Transverse colon (tissue), 4 donors: Measurements from ENCODE around the gene PAQR5. TPM values are rescaled to one million over a fixed set of nuclear protein-coding genes. Genes with fewer than 3 reads are reported as not detected.

Source experiments
- DNase-seq: peaks from one replicate; pipeline ENCODE4 v3.0.0-alpha.2; 2019
- H3K27ac ChIP-seq, 4 donors: fragments of 200-600 bp; sonication (generic); 2 replicates each; pipeline ENCODE4 v1.5.1; 2016 to 2018; ENCODE audit warnings: inconsistent platforms in 4 of 4
- H3K27me3 ChIP-seq: fragments of 200-600 bp; sonication (generic); 2 replicates; pipeline ENCODE4 v1.5.1; 2017; ENCODE audit warnings: inconsistent platforms
- H3K36me3 ChIP-seq, 4 donors: fragments of 200-600 bp; sonication (generic); 2 replicates each; pipeline ENCODE4 v1.5.1; 2017 to 2019; ENCODE audit warnings: inconsistent platforms in 4 of 4
- H3K4me1 ChIP-seq, 4 donors: fragments of 200-600 bp; sonication (generic); 2 replicates each; pipeline ENCODE4 v1.5.1; 2017 to 2020; ENCODE audit warnings: inconsistent platforms in 4 of 4
- H3K4me3 ChIP-seq, 4 donors: fragments of 200-600 bp; sonication (generic); 1 replicate in 1 of 4; 2 replicates in 3 of 4; pipeline versions ENCODE4 v1.5.1 to v1.6.1; 2017 to 2019; ENCODE audit warnings: inconsistent platforms in 4 of 4
- H3K9me3 ChIP-seq, 2 donors: fragments of 200-600 bp; sonication (generic); 2 replicates each; pipeline ENCODE4 v1.5.1; 2017 to 2019; ENCODE audit warnings: inconsistent platforms in 2 of 2
- EP300 ChIP-seq: sonication (generic); formaldehyde crosslinking; IDR thresholded peaks from one replicate; pipeline ENCODE4 v1.6.1; 2017; ENCODE audit warnings: antibody characterized with exemption, low read depth
- POLR2A ChIP-seq: fragments of 450-650 bp; IDR thresholded peaks from one replicate; pipeline ENCODE4 v1.6.1; 2016; ENCODE audit warnings: antibody characterized with exemption, mild to moderate bottlenecking, moderate library complexity
- POLR2AphosphoS5 ChIP-seq, 3 donors: sonication (generic); formaldehyde crosslinking; IDR thresholded peaks; one replicate each; pipeline ENCODE4 v1.6.1; 2016; ENCODE audit warnings: antibody characterized with exemption in 3 of 3
- WGBS, 2 donors: methylation state at CpG; one replicate each; pipeline ENCODE4 v1.1.5; 2018; ENCODE audit warnings: low coverage in 1 of 2; 5-methylcytosine and 5-hydroxymethylcytosine counted together
- in situ Hi-C, 4 donors: fragments of 200-750 bp; cut with MboI; loops; one replicate each; pipeline versions ENCODE4 v1.15.0 to v1.15.1; 2017; ENCODE audit warnings: low sequenced_read_pairs in 3 of 4, low pct_ligation_motif_present in 1 of 4, low pct_unique_long_range_greater_than_20kb in 1 of 4
- intact Hi-C: fragments of 100-400 bp; cut with DNase I; formaldehyde crosslinking; loops from one replicate; pipeline ENCODE4 v1.15.1; 2023; ENCODE audit warnings: low total_unique reads
- total RNA-seq, 4 donors: library from RNA; depleted of rRNA; stranded (reverse); fragments of >200 nt; gene quantifications; one replicate each; pipeline ENCODE4 v1.1.0, GENCODE V29; 2016
- TF ChIP-seq, protein P1 (sequence below), 5 experiments: fragments of 200-600 bp in 3 of 5; fragments of 450-650 bp in 2 of 5; sonication (generic) in 3 of 5; IDR thresholded peaks; 1 replicate in 2 of 5; 2 replicates in 3 of 5; pipeline ENCODE4 v1.5.1; 2016 to 2017; ENCODE audit warnings: antibody characterized with exemption in 5 of 5, inconsistent platforms in 3 of 5, mild to moderate bottlenecking in 2 of 5, moderate library complexity in 1 of 5

Gene PAQR5
- total RNA-seq, 4 donors from 2014 or later, result 21.1 to 80.0 (median 48.9) TPM

DNA sequence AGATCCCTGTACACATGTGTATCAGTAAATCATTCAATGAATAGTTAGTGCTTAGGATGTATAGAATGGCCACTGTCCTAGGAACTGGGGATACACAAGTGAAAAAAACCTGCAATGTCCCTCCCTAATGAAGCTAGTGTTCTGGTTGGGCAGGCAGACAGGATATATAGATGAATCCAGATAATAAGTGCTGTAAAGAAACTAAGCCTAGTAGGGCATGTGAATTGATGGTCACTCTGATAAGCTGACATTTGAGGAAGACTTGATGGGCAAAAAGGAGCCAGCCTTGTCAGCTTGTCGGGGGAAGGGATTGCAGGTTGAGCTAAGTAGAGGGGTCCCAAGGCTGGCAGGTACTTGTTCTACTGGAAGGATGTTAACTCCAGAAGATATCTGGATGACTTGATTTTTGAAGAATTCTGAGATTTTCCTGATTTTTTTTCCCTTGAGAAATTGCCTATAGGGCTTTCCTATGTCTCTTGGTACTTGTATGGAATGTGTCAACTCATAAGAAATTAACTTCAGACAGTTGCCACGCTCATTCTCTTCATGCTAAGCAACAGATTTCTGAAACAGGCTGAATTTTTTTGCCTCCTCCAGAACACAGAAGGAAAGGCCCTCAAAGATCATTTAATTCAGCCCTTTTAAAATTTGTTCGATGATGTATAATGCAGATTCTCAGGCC, 109.1 kb downstream of the PAQR5 start:
- Histone ChIP-seq H3K9me3 (no peaks in the 10 kb centered on the region), H3K4me1 (no peaks in the 10 kb centered on the region), H3K36me3 (peaks cover 0 to 7% (median 0%) of the 10 kb centered on the region in 4 donors), H3K27ac (no peak overlapping the region), H3K4me3 (no peak overlapping the region), H3K27me3 (no peaks in the 10 kb centered on the region)
- intact Hi-C loops, result no loop called here
- WGBS, 2 donors, result 73 to 91% methylated on average over 2 to 3 of the region's 3 CpGs
- TF ChIP-seq, protein P1, sequence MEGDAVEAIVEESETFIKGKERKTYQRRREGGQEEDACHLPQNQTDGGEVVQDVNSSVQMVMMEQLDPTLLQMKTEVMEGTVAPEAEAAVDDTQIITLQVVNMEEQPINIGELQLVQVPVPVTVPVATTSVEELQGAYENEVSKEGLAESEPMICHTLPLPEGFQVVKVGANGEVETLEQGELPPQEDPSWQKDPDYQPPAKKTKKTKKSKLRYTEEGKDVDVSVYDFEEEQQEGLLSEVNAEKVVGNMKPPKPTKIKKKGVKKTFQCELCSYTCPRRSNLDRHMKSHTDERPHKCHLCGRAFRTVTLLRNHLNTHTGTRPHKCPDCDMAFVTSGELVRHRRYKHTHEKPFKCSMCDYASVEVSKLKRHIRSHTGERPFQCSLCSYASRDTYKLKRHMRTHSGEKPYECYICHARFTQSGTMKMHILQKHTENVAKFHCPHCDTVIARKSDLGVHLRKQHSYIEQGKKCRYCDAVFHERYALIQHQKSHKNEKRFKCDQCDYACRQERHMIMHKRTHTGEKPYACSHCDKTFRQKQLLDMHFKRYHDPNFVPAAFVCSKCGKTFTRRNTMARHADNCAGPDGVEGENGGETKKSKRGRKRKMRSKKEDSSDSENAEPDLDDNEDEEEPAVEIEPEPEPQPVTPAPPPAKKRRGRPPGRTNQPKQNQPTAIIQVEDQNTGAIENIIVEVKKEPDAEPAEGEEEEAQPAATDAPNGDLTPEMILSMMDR (IDR thresholded peaks at IDR 0.05), result no peak
- TF ChIP-seq POLR2AphosphoS5 (IDR thresholded peaks at IDR 0.05) (no peak), POLR2A (no peak), EP300 (no peak)
- in situ Hi-C loops, result loop anchor here in 2 of 4 donors (10.0 kb wide), 2 partner anchors 343 to 353 kb away; no protein-coding TSS in a partner anchor
- DNase-seq, result no peak

DNA sequence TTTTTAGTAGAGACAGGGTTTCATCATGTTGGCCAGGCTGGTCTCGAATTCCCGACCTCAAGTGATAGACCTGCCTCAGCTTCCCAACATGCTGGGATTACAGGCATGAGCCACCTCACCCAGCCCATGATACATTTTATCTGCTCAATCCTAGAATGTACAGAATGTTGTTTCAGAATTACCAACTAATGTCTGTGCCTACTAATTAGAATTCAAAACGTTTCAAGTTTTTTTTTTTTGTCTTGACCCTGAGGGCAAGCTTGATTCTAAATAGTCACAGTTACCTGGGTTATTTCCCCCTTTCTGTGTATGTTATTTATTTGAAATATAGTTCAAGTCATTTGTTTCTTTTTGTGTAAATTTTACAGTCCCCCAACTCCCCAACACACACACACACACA, 110.1 kb downstream of the PAQR5 start:
- TF ChIP-seq POLR2A (no peak), EP300 (no peak), POLR2AphosphoS5 (IDR thresholded peaks at IDR 0.05) (no peak)
- TF ChIP-seq, protein P1 (IDR thresholded peaks at IDR 0.05), result no peak
- 75 to 80% methylated on average over 3 of the region's 3 CpGs for WGBS, 2 donors
- Histone ChIP-seq H3K9me3 (no peaks in the 10 kb centered on the region), H3K27me3 (no peaks in the 10 kb centered on the region), H3K36me3 (peaks cover 0 to 7% (median 0%) of the 10 kb centered on the region in 4 donors), H3K4me3 (no peak overlapping the region), H3K27ac (no peak overlapping the region), H3K4me1 (peaks cover 0 to 4% (median 3%) of the 10 kb centered on the region in 4 donors)
- in situ Hi-C loops (loop anchor here in 2 of 4 donors (10.0 kb wide), 2 partner anchors 344 to 354 kb away; no protein-coding TSS in a partner anchor), intact Hi-C loops (no loop called here)
- DNase-seq, result no peak

DNA sequence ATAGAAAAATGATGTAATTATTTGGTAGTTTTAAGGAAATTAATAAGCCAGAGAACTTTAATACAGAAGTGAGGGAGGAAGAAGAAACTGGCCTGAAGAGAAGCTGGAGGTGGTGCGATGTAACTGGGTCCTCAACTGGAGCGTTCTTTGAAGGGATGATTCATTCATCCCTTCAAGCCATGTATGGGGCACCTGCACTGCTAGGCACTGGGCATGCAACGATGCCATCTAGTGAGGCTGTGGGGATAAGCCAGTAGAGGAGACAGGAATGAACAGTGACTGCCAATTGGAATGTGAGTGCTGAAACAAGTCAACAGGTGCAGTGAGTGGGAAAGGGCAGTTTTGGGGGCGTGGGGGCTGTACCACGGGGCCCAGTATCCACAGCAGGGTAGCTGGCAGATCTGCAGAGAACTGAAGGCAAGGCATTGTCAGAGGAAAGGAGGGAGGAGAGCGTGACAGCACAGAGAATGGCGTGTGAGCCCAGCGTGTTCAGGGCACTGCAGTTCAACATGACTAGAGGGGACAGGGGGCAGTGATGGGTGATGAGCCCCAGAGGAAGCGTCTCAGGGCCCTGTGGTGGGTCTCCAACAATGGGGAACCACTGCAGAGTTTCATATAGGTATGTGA, 111.6 kb downstream of the PAQR5 start:
- DNase-seq, result no peak
- in situ Hi-C loops (no loop called here), intact Hi-C loops (no loop called here)
- Histone ChIP-seq H3K9me3 (no peaks in the 10 kb centered on the region), H3K4me3 (no peak overlapping the region), H3K27me3 (no peaks in the 10 kb centered on the region), H3K27ac (no peak overlapping the region), H3K36me3 (no peaks in the 10 kb centered on the region), H3K4me1 (peaks cover 0 to 13% (median 8%) of the 10 kb centered on the region in 4 donors)
- WGBS, 2 donors, result 60 to 64% methylated on average over 5 to 9 of the region's 9 CpGs
- TF ChIP-seq, protein P1 (IDR thresholded peaks at IDR 0.05), result no peak
- TF ChIP-seq EP300 (no peak), POLR2A (no peak), POLR2AphosphoS5 (IDR thresholded peaks at IDR 0.05) (no peak)

DNA sequence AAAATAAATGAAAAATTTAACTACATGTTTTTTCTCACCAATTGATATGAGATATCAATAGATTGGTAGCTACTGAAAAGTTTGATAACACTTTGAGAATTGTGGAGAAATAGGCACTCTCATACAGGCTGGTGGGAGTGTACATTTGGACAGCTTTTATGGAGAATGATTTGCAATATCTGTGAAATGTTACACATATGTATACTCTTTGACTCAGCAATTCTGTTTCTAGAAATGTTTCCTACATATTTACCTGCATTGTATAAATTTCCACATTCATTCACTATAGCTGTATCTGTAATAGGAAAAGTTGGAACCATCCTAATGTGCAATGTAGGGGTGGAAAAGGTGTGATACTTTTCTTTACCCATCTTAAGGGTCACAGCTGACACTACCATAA, 113.6 kb downstream of the PAQR5 start:
- Histone ChIP-seq H3K36me3 (no peaks in the 10 kb centered on the region), H3K27ac (no peak overlapping the region), H3K4me1 (peaks cover 0 to 14% (median 9%) of the 10 kb centered on the region in 4 donors), H3K9me3 (no peaks in the 10 kb centered on the region), H3K27me3 (no peaks in the 10 kb centered on the region), H3K4me3 (no peak overlapping the region)
- no peak for DNase-seq
- in situ Hi-C loops (no loop called here), intact Hi-C loops (no loop called here)
- TF ChIP-seq, protein P1 (IDR thresholded peaks at IDR 0.05), result no peak
- no peak for TF ChIP-seq POLR2AphosphoS5 (IDR thresholded peaks at IDR 0.05)
- no peak for TF ChIP-seq POLR2A
- no peak for TF ChIP-seq EP300
